GM19193 (cell line): ENCODE results near the gene S100A8.

Source experiments
- POLR2A ChIP-seq: IDR thresholded peaks from 4 replicates; pipeline ENCODE4 v1.6.1; 2011; ENCODE audit not compliant: insufficient read depth, insufficient read length; ENCODE audit errors: extremely low read depth

S100A8 gene

GRCh38 chr1:153374071-153374470 lies 16.8 kb downstream of the S100A8 start:
- TF ChIP-seq POLR2A, result no peak

GRCh38 chr1:153372571-153372970 lies 18.3 kb downstream of the S100A8 start:
- no peak for TF ChIP-seq POLR2A

- TF ChIP-seq POLR2A, result no peak
These were observed 19.6 kb downstream of the S100A8 start for GRCh38 chr1:153371231-153371630.

GRCh38 chr1:153370146-153370545 lies 20.7 kb downstream of the S100A8 start:
- TF ChIP-seq POLR2A, result no peak

GRCh38 chr1:153368495-153368894 lies 22.4 kb downstream of the S100A8 start:
- TF ChIP-seq POLR2A, result no peak

- no peak for TF ChIP-seq POLR2A
These were observed 23.8 kb downstream of the S100A8 start for GRCh38 chr1:153367090-153367489.

GRCh38 chr1:153366261-153366660 lies 24.6 kb downstream of the S100A8 start:
- TF ChIP-seq POLR2A, result no peak

- TF ChIP-seq POLR2A, result no peak
These were observed 25.2 kb downstream of the S100A8 start for GRCh38 chr1:153365696-153366095.

GRCh38 chr1:153364766-153365666 lies 25.9 kb downstream of the S100A8 start:
- no peak for TF ChIP-seq POLR2A

- TF ChIP-seq POLR2A, result no peak
These were observed 26.7 kb downstream of the S100A8 start for GRCh38 chr1:153364156-153364555.

- TF ChIP-seq POLR2A, result no peak
These were observed 27.2 kb downstream of the S100A8 start for GRCh38 chr1:153363641-153364040.

GRCh38 chr1:153362187-153362775 lies 28.6 kb downstream of the S100A8 start:
- no peak for TF ChIP-seq POLR2A

- no peak for TF ChIP-seq POLR2A
These were observed 29.3 kb downstream of the S100A8 start for GRCh38 chr1:153361480-153362109.

GRCh38 chr1:153360592-153361479 lies 30.0 kb downstream of the S100A8 start:
- TF ChIP-seq POLR2A, result no peak

- no peak for TF ChIP-seq POLR2A
These were observed 30.7 kb downstream of the S100A8 start for GRCh38 chr1:153360190-153360589.
